Erythroblast (primary cell): ENCODE results near the gene ZNF548.
"Not testable (repeated sequence)": the region's sequence is repeated elsewhere in the genome, so short reads cannot be mapped to it uniquely, and the experiment has no call there.

ENCODE experiments used
- DNase-seq, 2 experiments: peaks; one replicate each; lab custom pipeline; 2025; lab: John Stamatoyannopoulos, UW
- GATA1 ChIP-seq: IDR thresholded peaks from 2 replicates; pipeline ENCODE4 v1.6.1; 2011; ENCODE audit warnings: low read depth, mild to moderate bottlenecking, control low read depth, low read length, moderate library complexity
- POLR2A ChIP-seq: IDR thresholded peaks from 2 replicates; pipeline ENCODE4 v1.6.1; 2011; ENCODE audit warnings: mild to moderate bottlenecking, low read length

ZNF548 gene

DNA sequence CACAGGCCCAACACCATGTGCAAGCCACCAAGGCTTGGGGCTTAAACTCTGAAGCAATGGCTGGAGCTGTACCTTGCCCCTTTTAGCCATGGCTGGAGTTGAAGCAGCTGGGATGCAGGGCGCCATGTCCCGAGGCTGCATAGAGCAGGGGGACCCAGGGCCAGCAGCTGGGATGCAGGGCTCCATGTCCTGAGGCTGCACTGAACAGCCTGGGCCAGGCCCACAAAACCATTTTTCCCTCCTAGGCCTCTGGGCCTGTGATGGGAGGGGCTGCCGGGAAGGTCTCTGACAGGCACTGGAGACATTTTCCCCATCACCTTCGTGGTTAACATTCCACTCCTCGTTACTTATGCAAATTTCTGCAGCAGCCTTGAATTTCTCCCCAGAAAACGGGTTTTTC is 15.5 kb upstream of the ZNF548 start:
- DNase-seq: no peak

DNA sequence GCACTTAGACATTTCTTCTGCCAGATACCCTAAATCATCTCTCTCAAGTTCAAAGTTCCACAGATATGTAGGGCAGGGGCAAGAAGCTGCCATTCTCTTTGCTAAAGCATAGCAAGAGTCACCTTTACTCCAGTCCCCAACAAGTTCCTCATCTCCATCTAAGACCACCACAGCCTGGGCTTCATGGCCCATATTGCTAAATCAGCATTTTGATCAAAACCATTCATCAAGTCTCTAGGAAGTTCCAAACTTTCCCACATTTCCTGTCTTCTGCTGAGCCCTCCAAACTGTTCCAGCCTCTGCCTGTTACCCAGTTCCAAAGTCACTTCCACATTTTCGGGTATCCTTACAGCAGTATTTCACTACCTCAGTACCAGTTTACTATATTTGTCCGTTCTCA is 15.0 kb upstream of the ZNF548 start:
- not testable (repeated sequence) for DNase-seq

More for the DNA sequence above, 15.5 kb upstream of the ZNF548 start:
- TF ChIP-seq GATA1 (no peak), POLR2A (no peak)

DNA sequence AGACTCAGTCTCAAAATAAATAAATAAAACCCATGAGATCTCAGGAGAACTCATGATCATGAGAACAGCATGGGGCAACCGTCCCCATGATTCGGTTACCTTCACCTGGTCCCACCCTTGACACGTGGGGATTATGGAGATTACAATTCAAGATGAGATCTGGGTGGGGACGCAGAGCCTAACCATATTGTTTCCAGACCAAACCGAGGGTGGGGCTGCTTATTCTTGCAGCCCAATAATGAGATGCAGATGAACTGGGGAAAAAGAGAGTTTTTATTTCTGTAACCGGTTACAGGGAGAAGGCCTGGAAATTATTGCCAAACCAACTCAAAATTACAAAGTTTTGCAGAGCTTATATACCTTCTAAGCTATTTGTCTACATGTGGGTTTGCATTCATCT is 13.5 kb upstream of the ZNF548 start:
- no peak for DNase-seq
- TF ChIP-seq GATA1 (no peak), POLR2A (no peak)

DNA sequence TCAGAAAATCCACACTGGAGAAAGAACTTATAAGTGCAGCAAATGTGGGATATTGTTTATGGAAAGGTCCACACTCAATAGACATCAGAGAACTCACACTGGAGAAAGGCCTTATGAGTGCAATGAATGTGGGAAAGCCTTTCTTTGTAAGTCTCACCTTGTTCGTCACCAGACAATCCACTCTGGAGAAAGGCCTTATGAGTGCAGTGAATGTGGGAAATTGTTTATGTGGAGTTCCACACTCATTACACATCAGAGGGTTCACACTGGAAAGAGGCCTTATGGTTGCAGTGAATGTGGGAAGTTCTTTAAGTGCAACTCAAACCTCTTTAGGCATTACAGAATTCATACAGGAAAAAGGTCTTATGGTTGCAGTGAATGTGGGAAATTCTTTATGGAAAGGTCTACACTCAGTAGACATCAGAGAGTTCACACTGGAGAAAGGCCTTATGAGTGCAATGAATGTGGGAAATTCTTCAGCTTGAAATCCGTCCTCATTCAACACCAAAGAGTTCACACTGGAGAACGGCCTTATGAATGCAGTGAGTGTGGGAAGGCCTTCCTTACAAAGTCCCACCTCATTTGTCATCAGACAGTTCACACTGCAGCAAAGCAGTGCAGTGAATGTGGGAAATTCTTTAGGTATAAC is 12.0 kb upstream of the ZNF548 start:
- peak in 1 of 2 experiments; percentile 14 for DNase-seq
- TF ChIP-seq GATA1 (no peak), POLR2A (no peak)

DNA sequence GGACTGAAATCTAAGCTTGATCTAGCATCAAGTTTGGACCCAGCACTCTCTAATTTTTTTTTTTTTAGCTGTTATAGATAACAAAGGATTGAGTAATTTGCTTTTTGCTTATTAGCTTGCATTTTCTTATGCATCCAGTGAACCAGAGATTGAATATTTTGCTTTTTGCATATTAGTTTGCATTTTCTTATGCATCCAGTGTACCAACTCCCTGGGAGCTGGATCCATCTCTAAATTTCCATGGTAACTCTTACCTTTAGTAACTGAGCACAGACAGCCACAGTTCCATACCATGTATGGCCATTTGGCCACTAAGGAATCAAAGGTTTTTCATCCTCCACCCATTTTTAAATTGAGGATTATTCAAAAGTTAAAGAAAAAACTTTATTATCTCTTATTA is 8.7 kb upstream of the ZNF548 start:
- no peak for DNase-seq
- TF ChIP-seq POLR2A: no peak
- TF ChIP-seq GATA1: no peak

DNA sequence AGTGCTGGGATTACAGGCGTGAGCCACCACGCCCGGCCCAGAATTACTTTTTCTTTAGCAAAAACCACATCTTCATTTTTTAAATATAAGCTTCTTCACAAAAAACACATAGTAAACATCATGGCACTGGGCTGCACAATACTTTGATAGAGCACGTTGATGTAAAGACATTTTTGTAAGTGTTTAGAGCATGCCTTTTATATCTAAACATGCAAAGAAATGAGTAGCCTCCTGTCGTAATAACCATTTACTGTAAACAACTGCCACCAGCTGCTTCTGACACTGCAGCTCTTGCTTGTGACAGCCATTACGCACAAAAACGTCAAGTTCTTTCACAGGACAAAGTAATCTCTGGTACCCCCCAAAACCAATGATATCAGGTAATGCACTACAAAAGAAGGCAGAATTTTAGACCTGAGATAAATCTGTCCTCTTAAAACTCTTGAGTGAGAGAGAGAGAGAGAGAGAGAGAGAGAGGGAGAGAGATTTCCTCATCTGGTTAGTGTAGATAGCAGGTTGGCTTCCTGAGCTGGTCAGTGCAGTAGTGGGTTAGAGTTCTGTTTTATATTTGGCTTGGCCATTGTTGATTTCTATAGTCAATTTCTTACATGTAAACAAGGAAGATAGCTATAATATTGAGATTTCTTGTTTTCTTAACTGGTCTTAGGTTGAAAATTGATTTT is 6.7 kb upstream of the ZNF548 start:
- DNase-seq: no peak
- TF ChIP-seq GATA1 (no peak), POLR2A (no peak)

DNA sequence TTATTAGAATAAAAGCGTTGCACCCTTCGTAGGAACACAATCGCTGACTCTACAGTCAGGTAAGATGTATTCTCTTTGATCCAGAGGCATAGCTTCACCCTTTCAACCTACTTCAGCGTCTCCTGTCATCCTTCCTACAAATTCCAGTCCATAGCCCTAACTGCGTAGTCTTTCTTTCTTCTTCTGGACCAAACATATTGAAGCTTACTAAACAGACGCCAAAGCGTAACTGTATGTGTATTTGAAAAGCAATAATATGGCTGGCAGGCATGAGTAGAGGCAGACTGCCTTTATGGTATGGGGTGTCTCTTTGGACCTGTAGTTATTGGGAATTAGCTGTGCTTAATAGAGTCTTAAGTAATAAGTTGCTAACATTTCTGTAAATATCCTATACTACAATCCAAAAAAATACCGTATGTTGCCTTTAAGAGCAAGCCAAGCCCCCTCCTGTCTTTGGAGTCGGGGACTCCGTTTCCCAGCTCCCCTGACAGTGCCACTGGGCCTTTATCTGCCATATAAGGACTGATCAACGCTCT is 392 bp upstream of the ZNF548 start:
- no peak for DNase-seq
- TF ChIP-seq POLR2A: no peak
- no peak for TF ChIP-seq GATA1

DNA sequence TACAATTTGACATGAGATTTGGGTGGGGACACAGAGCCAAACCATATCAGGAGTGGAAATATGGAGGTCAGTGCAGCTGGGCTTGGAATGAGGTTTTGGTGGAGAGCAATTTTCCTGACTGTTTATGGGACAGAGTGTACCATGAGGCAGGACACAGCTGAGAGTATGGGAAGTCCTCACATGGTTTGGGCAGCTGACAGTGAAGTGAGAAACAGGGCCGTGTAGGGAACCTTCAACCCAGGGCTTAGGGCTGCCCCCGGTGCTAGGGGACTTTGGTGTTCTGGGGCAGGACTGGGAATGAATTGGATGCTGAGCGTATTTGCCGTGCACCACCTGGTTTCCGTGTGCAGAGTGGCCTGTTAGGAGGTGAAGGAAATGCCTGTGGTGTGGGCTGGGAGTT is 6.1 kb downstream of the ZNF548 start:
- DNase-seq: no peak
- TF ChIP-seq POLR2A (no peak), GATA1 (no peak)

DNA sequence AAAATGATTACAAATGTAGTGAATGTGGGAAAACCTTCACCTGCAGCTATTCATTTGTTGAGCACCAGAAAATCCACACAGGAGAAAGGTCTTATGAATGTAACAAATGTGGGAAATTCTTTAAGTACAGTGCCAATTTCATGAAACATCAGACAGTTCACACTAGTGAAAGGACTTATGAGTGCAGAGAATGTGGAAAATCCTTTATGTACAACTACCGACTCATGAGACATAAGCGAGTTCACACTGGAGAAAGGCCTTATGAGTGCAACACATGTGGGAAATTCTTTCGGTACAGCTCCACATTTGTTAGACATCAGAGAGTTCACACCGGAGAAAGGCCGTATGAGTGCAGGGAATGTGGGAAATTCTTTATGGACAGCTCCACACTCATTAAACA is 9.2 kb downstream of the ZNF548 start:
- peak in 1 of 2 experiments; percentile 21 for DNase-seq
- TF ChIP-seq POLR2A (no peak), GATA1 (no peak)

DNA sequence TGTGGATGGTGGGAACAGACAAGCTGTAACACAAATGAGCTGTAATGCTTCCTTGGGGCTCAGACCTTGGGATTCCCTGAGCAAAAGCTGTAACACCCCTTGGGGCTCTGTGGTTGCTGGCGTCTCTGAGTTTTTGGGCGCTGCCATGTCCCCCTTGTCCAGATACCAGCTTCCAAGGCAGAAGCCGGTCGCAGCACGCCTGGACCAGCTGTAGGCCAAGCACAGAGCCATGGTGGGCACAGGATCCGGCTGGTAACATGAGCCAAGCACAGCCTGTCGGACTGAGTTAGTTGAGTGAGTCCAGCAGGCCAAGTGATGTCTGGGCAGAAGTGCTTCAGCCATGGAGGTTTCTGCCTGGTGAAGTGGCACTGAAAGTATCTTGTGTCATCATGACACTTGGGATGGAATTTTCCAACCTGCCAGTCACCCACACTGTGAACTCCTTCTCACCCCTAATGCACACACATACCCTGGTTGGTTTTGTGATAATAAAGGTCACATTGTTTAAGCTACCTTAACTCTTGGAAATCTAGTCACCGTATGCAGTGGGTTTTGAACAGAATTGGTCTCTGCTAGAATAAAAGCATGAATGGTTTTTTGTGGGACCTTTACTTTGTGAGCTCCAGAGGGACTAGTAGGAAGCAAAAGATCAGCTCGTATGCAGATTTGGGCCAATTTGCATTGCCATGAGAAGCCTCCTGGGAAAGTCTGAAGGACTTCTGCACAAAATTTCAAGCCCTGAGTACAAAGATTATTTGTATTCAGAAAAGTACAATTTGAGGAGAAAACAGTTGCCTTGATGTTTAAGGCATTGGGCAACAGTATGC is 14.3 kb downstream of the ZNF548 start:
- DNase-seq: no peak
- no peak for TF ChIP-seq POLR2A
- no peak for TF ChIP-seq GATA1

DNA sequence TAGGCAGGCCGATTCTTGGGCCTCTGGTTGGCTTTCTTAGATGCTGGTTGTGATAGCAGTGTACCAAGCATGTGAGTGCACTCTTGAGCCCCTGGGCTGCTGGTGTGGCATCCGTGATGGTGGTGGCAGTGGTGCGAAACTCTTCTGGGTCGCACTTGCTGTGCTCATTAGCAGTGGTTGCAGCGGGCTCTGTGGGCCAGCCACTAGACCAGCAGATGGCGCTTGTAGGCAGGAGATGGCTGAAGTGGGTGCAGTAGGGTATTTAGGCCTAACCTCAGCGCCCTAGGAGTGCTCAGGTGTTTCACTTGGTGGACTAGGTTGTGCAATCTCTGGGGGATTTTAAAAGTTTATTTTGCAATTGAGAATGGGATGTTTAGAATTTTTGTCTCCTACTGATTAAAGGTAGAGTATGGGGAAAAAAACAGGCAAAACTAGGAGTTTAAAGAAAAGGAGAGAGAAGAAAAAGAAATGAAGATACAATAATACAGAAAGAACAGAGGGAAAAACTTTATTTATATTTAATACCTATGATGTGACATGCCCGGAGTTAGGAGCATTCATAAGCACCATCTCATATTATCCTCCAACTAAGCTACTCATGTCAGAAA is 17.0 kb downstream of the ZNF548 start:
- TF ChIP-seq GATA1: no peak
- no peak for TF ChIP-seq POLR2A
- DNase-seq: peak; percentile 74 to 84

DNA sequence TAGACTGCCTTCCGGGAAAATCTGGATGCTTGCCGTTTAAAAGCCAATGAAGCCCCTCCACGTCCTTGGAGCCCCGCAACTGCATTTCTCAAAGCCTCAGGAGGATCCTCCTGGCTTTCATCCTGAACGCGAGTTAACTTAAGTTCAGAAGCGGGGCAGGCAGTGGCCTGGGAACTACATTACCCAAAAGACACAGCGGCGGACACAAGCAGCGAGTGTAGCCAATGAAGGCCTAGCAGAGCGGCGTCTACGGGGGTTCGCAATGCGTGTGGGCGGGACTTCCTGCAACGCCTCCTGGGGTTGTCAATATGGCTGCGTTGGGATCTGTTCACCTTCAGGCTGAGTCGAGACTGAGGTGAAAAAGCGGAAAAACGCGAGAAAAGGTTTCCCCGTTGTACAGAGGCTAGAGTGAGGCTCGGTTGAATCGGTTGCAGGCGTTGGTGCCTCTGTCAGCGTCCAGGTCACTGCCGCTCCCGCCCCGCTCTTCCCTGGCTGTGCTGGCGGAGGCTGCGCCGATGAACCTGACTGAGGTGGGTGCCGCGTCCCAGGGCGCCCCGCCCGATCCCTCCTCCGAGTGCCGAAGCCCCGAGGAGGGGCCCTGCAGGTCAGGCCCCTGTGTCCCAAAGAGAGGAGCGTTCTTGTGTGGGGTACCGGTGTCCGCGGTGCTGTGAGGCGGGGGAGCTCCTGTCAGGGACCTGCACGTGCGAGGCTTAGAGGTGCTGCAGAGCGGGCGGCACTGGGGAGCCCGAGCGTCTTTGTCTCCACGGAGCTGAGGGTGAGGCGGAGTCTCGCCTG is 21.4 kb downstream of the ZNF548 start, which contains the start of gene ZNF17:
TSS of gene ZNF17 (plus strand) at position 285 of the 795 bp plus-strand sequence. CDS start 2,455 bp downstream, outside the sequence.
- peak; percentile 75 for TF ChIP-seq POLR2A
- TF ChIP-seq GATA1: no peak
- peak; percentile 94 to 96 for DNase-seq
